H54 (cell line): ENCODE results near the gene TRIM74.
"Not testable (repeated sequence)": the region's sequence is repeated elsewhere in the genome, so short reads cannot be mapped to it uniquely, and the experiment has no call there.

Experiments
- DNase-seq: peaks from one replicate; pipeline ENCODE4 v3.0.0; 2011; ENCODE audit warnings: low spot score, mixed read lengths; ENCODE audit not compliant: insufficient read length
- FAIRE-seq: peaks from 3 replicates; lab custom pipeline; 2011; peaks lifted over from hg19 to GRCh38; lab: Jason Lieb, UNC
- POLR2A ChIP-seq: IDR thresholded peaks from 2 replicates; pipeline ENCODE4 v1.6.1; 2011; ENCODE audit warnings: low read depth, mild to moderate bottlenecking, low read length

The TRIM74 gene

DNA sequence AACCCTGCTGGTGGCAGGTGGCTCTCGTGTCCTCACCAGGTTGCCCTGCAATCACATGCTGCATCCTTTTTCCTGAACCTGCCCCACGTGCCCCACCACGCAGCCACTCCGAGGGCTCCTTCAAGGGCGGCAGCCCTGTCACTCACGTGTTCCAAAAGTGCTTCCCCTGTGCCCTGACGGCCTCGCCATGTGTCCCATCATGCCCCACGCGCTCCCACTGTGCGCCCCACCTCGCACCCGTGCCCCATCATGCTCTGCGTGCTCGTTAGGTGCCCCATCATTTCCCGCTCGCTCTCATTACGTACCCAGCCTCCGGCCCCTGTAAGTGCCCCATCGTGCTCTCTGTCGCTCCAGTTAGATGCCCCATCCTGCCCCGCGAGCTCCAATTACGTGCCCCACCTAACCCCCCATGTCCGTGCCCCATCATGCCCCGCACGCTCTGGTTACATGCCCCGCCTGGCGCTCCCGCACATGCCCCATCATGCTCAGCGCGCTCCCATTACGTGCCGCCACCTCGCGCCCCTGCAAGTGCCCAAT is at the start of gene TRIM74:
Gene TRIM74, minus strand, starts transcription at position 487 of the 537 bp plus-strand sequence. CDS start 3,309 bp downstream, outside the sequence.
- FAIRE-seq: not testable (repeated sequence)

GRCh38 chr7:73006491-73006890 is 37.2 kb upstream of the TRIM74 start:
- not testable (repeated sequence) for DNase-seq, FAIRE-seq

More for the DNA sequence above, at the start of gene TRIM74:
- DNase-seq: not testable (repeated sequence)

- peak; percentile 96 for FAIRE-seq
- peak; percentile 75 for TF ChIP-seq POLR2A
- DNase-seq: not testable (repeated sequence)
Observed at GRCh38 chr7:73005693-73006447, 36.6 kb upstream of the TRIM74 start.

DNA sequence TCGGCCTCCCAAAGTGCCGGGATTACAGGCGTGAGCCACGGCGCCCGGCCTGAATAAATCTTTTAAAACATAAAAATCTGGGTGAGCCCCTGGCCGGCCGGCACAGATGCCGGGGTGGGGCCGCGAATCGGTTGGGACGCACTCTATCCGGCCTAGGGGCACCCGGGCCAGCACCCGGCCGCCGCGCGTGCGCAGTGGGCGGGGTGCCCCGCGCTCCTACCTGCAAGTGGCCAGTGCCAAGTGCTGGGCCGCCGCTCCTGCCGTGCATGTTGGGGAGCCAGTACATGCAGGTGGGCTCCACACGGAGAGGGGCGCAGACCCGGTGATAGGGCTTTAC is 36.1 kb upstream of the TRIM74 start:
- not testable (repeated sequence) for DNase-seq, FAIRE-seq

GRCh38 chr7:72997887-72998468 is 28.7 kb upstream of the TRIM74 start:
- FAIRE-seq, DNase-seq: not testable (repeated sequence)

DNA sequence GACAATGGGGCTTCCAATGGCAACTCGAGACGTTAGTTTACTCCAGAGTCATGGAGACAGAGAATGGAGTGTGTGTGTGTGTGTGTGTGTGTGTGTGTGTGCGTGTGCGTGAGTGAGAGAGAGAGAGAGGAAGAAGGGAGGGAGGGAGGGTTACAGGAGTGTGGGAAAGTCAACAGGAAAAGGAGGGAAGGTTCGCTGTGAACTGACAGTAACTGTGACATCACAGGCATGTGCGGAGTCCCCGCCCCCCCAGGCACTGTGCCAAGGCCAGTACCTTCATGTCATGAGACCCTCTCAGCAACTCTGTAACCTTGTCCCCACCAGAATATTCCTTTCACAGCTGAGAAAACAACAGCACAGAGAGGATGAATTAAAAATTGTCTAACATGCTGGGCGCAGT is 28.2 kb upstream of the TRIM74 start:
- FAIRE-seq, DNase-seq: not testable (repeated sequence)

GRCh38 chr7:72995484-72995883 is 26.2 kb upstream of the TRIM74 start:
- not testable (repeated sequence) for DNase-seq, FAIRE-seq

- not testable (repeated sequence) for FAIRE-seq, DNase-seq
Observed at GRCh38 chr7:72990146-72990913, 21.1 kb upstream of the TRIM74 start.

DNA sequence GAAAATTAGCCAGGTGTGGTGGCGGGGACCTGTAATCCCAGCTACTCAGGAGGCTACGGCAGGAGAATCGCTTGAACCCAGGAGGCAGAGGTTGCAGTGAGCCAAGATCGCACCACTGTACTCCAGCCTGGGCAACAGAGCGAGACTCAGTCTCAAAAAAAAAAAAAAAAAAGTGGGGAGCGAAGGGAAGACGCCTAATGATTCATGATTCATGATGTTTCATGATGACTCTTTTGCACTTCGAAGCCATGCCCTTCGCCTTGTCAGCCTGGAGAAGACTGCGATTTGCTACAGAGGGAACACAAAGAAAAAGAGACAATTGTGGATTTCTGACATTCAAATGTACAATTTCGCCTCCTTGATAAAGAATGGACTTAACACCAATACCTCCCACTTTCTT is 12.8 kb upstream of the TRIM74 start:
- not testable (repeated sequence) for FAIRE-seq, DNase-seq

- FAIRE-seq, DNase-seq: not testable (repeated sequence)
Observed at GRCh38 chr7:72980382-72980781, 11.1 kb upstream of the TRIM74 start.

- DNase-seq, FAIRE-seq: not testable (repeated sequence)
Observed at GRCh38 chr7:72976434-72976833, 7.2 kb upstream of the TRIM74 start.

- DNase-seq, FAIRE-seq: not testable (repeated sequence)
Observed at GRCh38 chr7:72975656-72976286, 6.5 kb upstream of the TRIM74 start.

DNA sequence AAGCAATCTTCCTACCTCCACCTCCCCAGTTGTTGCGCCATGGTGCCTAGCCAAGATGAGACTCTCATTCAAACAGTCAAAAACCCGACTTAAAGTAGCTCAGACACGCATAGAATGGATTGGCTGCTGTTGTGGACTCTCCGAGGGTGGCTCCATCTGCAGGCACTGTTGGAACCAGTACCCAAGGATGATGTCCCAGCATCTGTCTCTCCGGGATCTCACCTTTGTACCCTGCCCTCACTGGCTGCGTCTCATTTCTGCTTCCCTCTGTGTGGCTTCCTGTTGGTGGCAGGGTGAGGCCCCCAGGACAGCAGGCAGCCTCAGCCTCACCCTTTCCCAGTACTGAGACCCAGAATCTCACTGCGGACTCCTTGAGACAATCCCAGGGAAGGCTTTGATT is 5.5 kb upstream of the TRIM74 start:
- not testable (repeated sequence) for FAIRE-seq, DNase-seq

- DNase-seq: not testable (repeated sequence)
Observed at GRCh38 chr7:72971505-72971904, 2.2 kb upstream of the TRIM74 start.

DNA sequence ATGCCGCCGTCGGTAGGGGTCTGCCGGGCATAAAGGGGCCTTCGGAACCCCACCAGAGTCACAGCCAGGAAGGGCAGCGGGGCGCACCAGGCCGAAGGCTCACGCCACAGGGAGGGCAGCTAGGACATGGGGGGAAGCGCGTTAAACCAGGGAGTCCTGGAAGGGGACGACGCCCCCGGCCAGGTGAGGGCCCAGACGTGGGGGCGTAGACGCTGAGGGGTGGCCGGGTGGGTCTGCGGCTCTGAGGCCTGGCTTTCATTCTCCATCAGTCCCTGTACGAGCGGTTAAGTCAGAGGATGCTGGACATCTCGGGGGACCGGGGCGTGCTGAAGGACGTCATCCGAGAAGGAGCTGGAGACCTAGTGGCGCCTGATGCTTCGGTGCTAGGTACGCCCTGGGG is 422 bp upstream of the TRIM74 start:
- DNase-seq, FAIRE-seq: not testable (repeated sequence)

More at GRCh38 chr7:72971505-72971904, 2.2 kb upstream of the TRIM74 start:
- not testable (repeated sequence) for FAIRE-seq

- DNase-seq, FAIRE-seq: not testable (repeated sequence)
Observed at GRCh38 chr7:72966892-72967291, 2.4 kb downstream of the TRIM74 start.

GRCh38 chr7:72965186-72965975 is 3.9 kb downstream of the TRIM74 start:
- FAIRE-seq, DNase-seq: not testable (repeated sequence)

GRCh38 chr7:72963056-72963455 is 6.2 kb downstream of the TRIM74 start:
- DNase-seq, FAIRE-seq: not testable (repeated sequence)

GRCh38 chr7:72961346-72961650 is 8.0 kb downstream of the TRIM74 start:
- not testable (repeated sequence) for FAIRE-seq, DNase-seq
